ENCODE data around the gene ZNF573.

The ZNF573 gene

GRCh38 chr19:37692956-37693620, 86.3 kb downstream of the ZNF573 start:
- no peak for DNase-seq

GRCh38 chr19:37691881-37692504, 87.4 kb downstream of the ZNF573 start:
- peak; percentile 68 for DNase-seq
